Neural progenitor cell (in vitro differentiated cells): ENCODE measurements around the gene CD9.

ENCODE experiments used
- EZH2 ChIP-seq: fragments of 200-600 bp; sonication (generic); IDR thresholded peaks from 2 replicates; pipeline ENCODE4 v1.6.1; 2017; ENCODE audit warnings: antibody characterized with exemption, mild to moderate bottlenecking, moderate library complexity
- EZH2phosphoT487 ChIP-seq: fragments of 200-600 bp; sonication (generic); IDR thresholded peaks from 2 replicates; pipeline ENCODE4 v1.6.1; 2017; ENCODE audit warnings: antibody characterized with exemption
- TF ChIP-seq, protein P1 (sequence below): fragments of 200-600 bp; sonication (generic); IDR thresholded peaks from 2 replicates; pipeline ENCODE4 v1.5.1; 2017; ENCODE audit warnings: antibody characterized with exemption, mild to moderate bottlenecking

GRCh38 chr12:6219980-6220379 is 19.8 kb downstream of the CD9 start:
- TF ChIP-seq, protein P1, sequence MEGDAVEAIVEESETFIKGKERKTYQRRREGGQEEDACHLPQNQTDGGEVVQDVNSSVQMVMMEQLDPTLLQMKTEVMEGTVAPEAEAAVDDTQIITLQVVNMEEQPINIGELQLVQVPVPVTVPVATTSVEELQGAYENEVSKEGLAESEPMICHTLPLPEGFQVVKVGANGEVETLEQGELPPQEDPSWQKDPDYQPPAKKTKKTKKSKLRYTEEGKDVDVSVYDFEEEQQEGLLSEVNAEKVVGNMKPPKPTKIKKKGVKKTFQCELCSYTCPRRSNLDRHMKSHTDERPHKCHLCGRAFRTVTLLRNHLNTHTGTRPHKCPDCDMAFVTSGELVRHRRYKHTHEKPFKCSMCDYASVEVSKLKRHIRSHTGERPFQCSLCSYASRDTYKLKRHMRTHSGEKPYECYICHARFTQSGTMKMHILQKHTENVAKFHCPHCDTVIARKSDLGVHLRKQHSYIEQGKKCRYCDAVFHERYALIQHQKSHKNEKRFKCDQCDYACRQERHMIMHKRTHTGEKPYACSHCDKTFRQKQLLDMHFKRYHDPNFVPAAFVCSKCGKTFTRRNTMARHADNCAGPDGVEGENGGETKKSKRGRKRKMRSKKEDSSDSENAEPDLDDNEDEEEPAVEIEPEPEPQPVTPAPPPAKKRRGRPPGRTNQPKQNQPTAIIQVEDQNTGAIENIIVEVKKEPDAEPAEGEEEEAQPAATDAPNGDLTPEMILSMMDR = no peak
- TF ChIP-seq EZH2 (no peak), EZH2phosphoT487 (no peak)
